HG02763 (cell line): ENCODE data around the gene FAM90A1.
"Not testable (repeated sequence)": the region's sequence is repeated elsewhere in the genome, so short reads cannot be mapped to it uniquely, and the experiment has no call there.

Source experiments
- ATAC-seq: cut with Tn5 transposase; IDR thresholded peaks from one replicate; pipeline ENCODE4 v1.9.1; 2021; ENCODE audit warnings: mild to moderate bottlenecking, moderate library complexity; ENCODE audit not compliant: unreplicated experiment

FAM90A1 gene

DNA sequence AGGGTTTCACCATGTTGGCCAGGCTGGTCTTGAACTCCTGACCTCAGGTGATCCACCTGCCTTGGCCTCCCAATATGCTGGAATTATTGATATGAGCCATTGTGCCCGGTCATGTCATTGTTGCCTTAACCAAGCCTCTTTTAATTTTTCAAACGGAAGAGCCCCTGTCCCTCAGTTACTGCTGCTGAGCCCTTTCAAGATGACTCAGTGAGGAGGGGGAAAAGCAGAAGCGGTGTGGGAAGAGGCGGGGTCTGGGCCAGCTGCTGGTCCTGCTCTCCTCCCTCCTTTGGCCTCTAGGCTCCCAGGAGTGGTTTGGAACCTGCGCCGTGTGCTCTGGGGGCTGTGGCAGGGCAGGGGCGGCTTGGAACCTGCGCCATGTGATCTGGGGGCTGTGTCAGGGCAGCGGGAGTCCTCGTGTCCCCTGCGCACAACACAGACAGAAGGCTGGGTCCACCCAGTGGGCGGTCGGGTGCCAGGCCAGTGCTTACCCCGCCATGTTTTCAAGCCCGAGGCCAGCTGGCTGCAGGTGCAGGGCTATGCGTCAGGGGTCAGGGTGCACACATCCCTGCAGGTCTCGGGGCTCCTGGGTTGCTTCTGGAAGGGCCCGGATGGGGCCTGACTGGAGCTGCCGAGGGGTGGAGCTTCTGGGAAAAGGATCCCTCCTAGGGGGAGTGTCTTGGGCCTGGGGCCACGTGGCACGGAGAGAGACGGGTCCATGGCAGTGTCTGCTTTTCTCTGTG, at the start of gene FAM90A1:
TSS of gene FAM90A1 (minus strand) at position 627 of the 740 bp plus-strand sequence. CDS start 2,786 bp downstream, outside the sequence.
- not testable (repeated sequence) for ATAC-seq

DNA sequence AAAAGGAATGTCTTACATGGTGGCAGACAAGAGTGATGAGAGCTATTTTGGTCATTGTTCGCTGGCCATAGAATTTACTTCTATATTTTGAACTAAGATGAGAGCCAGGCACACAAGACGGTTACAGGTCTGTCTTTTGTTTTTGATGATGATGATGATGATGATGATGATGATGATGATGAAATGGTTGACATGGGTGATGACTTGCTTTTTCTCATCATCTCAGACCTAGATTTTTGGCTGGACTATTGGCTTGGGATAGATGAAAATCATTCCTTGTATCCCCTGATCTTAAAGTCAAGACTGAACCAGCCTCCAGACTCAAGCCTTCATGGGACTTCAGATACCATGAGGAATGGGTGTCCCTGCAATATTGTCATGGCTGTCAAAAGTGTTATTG, 49.0 kb upstream of the FAM90A1 start:
- ATAC-seq, result not testable (repeated sequence)

DNA sequence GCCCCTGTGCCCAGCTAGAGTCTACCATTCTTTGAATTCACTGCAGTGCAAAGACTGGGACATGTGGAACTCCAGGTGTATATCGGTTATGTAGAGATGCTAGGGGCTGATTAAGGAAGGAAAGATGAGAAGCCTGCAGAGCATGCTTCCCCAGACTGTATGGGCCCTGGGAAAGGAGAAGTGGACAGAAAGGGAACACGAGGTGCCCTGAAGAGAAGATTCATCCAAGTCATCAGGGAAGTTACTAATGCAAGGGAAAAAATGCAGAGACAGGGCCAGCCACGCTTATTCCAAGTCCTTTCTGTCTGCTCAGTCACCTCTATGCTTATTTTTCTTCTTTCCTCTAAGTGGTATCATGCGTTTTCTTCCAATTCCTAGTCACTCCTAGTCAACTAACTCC, 39.3 kb upstream of the FAM90A1 start:
- not testable (repeated sequence) for ATAC-seq

DNA sequence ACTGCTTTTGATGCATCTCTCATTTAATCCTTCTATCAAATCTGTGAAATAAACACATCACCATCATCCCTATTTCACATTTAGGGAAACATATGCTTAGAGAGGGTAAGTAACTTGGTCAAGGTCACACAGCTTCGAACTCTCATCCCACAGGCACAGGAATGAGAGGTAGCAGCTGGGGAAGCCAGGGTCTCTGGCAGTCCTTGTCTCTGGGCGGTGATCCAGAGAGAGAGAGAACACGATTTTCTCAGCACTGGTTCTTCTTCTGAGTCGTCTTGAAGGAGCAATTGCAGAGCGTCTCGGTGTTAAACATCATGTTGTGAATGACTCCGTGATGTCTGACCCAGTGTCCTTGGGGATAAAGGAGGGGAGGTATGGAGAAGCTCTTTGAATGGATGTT, 36.8 kb upstream of the FAM90A1 start:
- not testable (repeated sequence) for ATAC-seq

- ATAC-seq, result not testable (repeated sequence)
Observed at GRCh38 chr12:8261111-8261554, 33.7 kb upstream of the FAM90A1 start.

DNA sequence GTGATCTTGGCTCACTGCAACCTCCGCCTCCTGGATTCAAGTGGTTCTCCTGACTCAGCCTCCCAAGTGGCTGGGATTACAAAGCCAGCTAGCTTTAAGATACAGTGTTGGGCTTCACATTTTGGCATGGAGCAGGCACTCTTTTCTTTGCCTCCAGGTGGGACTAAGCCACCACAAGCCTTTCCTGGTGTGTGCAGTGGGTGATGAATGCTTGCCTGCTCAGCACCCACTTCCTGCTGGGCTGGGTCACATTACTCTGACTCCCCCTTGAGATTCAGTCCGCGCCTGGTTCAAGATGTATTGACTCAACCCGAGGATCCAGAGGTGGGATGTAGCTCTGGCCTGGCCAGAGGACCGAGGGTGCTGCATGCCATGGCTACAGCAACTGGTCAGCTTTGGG, 28.9 kb upstream of the FAM90A1 start:
- not testable (repeated sequence) for ATAC-seq

- not testable (repeated sequence) for ATAC-seq
Observed at GRCh38 chr12:8254705-8255104, 27.3 kb upstream of the FAM90A1 start.

DNA sequence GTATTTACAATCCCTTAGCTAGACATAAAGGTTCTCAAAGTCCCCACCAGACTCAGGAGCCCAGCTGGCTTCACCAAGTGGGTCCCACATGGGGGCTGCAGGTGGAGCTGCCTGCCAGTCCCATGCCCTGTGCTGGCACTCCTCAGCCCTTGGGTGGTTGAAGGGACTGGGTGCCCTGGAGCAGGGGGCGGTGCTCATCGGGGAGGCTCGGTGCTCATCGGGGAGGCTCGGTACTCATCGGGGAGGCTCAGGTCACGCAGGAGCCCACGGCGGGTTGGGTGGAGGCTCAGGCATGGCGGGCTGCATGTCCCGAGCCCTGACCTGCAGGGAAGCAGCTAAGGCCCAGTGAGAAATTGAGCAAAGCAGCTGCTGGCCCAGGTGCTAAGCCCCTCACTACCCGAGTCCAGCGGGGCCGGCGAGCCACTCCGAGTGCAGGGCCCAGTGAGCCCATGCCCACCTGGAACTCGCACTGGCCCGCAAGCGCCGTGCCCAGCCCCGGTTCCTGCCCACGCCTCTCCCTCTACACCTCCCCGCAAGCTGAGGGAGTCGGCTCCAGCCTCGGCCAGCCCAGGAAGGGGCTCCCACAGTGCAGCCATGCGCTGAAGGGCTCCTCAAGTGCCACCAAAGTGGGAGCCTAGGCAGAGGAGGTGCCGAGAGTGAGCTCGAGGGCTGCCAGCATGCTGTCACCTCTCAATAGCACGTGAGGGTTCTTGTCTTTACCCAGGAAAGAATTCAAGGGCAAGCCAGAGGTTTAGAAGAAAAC, 24.8 kb upstream of the FAM90A1 start:
- ATAC-seq, result not testable (repeated sequence)

GRCh38 chr12:8251616-8252015, 24.2 kb upstream of the FAM90A1 start:
- not testable (repeated sequence) for ATAC-seq

DNA sequence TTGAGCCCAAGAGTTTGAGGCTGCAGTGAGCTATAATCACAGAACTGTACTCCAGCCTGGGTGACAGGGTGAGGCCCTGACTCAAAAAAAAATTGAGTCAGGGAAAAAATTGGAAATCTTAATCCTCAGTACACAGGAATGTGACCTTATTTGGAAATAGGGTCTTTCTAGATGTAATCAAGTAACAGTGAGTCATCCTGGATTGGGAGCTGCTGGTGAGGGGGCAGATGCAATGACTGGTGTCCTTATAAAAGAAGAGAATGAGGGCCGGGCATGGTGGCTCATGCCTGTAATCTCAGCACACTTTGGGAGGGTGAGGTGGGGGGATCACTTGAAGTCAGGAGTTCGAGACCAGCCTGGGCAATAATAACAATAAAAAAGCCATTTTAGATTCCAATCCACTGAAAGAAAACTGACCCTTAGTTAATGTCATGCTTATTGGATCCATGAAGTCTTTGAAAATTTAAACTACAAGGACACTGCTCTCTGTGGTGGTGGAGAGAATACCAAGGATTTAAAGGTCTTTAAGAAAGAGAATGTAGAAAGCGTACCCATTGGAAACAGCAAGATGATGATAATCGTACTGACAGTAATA, 19.6 kb upstream of the FAM90A1 start:
- not testable (repeated sequence) for ATAC-seq

DNA sequence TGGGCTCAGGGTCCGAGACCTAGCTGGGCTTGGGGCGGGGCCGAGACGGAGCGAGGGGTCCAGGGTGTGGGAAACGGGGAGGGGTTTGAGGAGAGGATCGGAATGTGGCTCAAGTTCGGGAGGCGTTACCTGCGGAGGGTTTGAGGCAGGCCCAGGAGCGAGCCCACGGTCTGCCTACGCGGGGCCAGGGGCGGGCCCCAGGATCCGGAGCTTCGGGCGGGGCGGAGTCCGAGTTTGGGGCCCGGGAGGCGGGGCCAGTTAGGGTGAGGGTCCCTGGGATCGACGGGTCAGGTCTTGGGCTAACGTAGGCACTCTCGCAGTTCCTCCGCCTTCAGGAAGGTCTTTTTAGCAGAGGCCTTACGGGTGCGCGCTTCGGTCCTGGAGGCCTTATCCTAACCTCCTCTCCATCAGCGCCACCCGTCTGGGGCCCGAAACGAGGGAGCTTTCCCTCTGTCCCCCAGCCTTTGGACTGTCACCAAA, 16.3 kb upstream of the FAM90A1 start:
- not testable (repeated sequence) for ATAC-seq

- ATAC-seq, result peak; percentile 84
Observed at GRCh38 chr12:8242880-8243681, 15.7 kb upstream of the FAM90A1 start.

DNA sequence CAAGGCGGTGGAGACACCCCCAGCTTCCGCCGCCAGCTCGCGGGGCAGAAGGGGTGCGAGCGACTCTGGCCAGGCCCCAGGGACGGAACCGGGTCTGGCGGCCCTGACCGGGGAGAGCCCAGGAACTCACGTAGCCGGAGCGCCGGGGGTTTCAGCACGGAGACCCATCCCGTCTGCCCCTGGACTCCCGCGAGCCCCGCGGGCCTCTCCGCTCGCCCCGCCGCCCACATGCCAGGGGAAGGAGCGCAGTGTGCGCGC, 15.1 kb upstream of the FAM90A1 start:
- ATAC-seq, result not testable (repeated sequence)

DNA sequence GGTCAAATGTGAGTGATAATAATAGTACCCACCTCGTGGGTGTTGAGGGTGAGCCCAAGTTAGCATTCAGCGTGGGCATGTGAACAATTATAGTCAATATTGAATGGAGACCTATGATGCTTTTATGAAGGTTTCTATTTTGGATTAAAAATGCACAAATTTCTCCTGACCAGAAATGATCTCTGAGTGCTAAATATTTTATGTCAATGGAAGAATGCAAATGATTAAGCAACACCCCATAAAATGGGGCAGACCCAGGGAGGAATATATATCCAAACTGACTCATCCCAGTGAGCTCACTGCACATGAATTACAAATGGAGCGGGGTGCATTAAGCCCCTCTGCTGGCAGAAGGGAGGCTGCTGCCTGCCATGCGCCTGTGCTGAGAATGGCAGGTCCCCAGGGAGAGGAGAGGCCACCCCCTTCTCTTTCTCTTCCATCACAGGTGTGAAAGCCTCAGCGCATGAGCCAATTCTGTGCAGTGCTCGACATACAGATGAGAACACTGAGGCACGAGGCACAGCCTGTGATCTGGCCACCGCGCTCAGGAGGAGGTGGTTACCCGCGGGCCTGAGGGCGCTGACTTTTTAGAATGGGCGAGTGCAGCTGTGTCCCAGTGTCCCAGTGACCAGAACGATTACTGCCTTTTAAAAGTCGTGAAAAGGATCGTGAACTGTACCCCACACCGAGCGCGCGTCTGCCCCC, 14.7 kb upstream of the FAM90A1 start:
- not testable (repeated sequence) for ATAC-seq

- not testable (repeated sequence) for ATAC-seq
Observed at GRCh38 chr12:8240340-8241114, 13.1 kb upstream of the FAM90A1 start.

- ATAC-seq, result not testable (repeated sequence)
Observed at GRCh38 chr12:8237031-8237430, 9.6 kb upstream of the FAM90A1 start.

GRCh38 chr12:8235316-8236157, 8.1 kb upstream of the FAM90A1 start:
- not testable (repeated sequence) for ATAC-seq

GRCh38 chr12:8234746-8235145, 7.3 kb upstream of the FAM90A1 start:
- ATAC-seq, result not testable (repeated sequence)
